Loucy (cell line): Measurements from ENCODE around the gene LYZL4.

Source experiments
- EZH2phosphoT487 ChIP-seq: fragments of 200-600 bp; IDR thresholded peaks from 2 replicates; pipeline ENCODE4 v1.6.1; 2018; ENCODE audit warnings: antibody characterized with exemption, mild to moderate bottlenecking, moderate library complexity, borderline replicate concordance
- TF ChIP-seq, protein P1 (sequence below): fragments of 200-600 bp; sonication (generic); conservative IDR thresholded peaks from 2 replicates; pipeline ENCODE4 v1.5.1; 2014; ENCODE audit warnings: mild to moderate bottlenecking, antibody characterized with exemption, low read length

DNA sequence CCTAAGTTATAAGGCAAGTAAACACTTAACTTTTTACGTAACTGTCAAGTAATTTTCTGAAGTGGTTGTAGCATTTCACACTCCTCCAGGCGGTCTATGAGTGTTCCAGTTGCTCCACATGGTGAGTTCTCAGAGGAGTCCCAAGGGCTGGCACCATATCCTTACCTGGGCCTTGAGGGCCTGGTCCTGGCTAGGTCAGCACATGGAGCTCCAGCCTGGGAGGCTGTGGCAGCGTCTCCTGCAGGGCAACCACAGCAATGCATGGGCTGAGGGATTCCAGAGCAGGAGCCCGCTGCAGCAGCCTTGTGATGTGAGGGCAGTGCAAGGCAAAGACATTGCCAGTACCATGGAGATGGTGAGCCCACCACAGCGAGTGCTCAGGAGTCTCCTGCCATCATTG lies 32.2 kb upstream of the LYZL4 start:
- TF ChIP-seq, protein P1, sequence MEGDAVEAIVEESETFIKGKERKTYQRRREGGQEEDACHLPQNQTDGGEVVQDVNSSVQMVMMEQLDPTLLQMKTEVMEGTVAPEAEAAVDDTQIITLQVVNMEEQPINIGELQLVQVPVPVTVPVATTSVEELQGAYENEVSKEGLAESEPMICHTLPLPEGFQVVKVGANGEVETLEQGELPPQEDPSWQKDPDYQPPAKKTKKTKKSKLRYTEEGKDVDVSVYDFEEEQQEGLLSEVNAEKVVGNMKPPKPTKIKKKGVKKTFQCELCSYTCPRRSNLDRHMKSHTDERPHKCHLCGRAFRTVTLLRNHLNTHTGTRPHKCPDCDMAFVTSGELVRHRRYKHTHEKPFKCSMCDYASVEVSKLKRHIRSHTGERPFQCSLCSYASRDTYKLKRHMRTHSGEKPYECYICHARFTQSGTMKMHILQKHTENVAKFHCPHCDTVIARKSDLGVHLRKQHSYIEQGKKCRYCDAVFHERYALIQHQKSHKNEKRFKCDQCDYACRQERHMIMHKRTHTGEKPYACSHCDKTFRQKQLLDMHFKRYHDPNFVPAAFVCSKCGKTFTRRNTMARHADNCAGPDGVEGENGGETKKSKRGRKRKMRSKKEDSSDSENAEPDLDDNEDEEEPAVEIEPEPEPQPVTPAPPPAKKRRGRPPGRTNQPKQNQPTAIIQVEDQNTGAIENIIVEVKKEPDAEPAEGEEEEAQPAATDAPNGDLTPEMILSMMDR, result peak; percentile 40
- TF ChIP-seq EZH2phosphoT487, result no peak
